Skin of body (tissue), 2 donors: ENCODE results near the gene GMPPA. TPM values are rescaled to one million over a fixed set of nuclear protein-coding genes. Genes with fewer than 3 reads are reported as not detected.

Experiments used
- DNase-seq: peaks from one replicate; lab custom pipeline; 2025; lab: John Stamatoyannopoulos, UW
- total RNA-seq: library from RNA; depleted of rRNA; stranded (reverse); fragments of >200 nt; gene quantifications from one replicate; pipeline ENCODE4 v1.2.3, GENCODE V29; 2014

Gene GMPPA
- total RNA-seq, 1 donor from 2014 or later, result 21.8 TPM

- DNase-seq, result no peak
These were observed 3.2 kb downstream of the GMPPA start for GRCh38 chr2:219501849-219502248.

- no peak for DNase-seq
These were observed 3.9 kb downstream of the GMPPA start for GRCh38 chr2:219502618-219503017.

GRCh38 chr2:219505585-219505984 lies 6.9 kb downstream of the GMPPA start:
- no peak for DNase-seq

GRCh38 chr2:219506153-219506801 lies 7.6 kb downstream of the GMPPA start:
- DNase-seq, result no peak

GRCh38 chr2:219506802-219507526 lies 8.3 kb downstream of the GMPPA start:
- no peak for DNase-seq

GRCh38 chr2:219507581-219508443 lies 9.1 kb downstream of the GMPPA start:
- no peak for DNase-seq

- no peak for DNase-seq
These were observed 9.7 kb downstream of the GMPPA start for GRCh38 chr2:219508444-219508734.

- peak; percentile 48 for DNase-seq
These were observed 10.5 kb downstream of the GMPPA start for GRCh38 chr2:219508971-219509779.

- DNase-seq, result peak; percentile 47
These were observed 11.3 kb downstream of the GMPPA start for GRCh38 chr2:219509780-219510511.

- DNase-seq, result no peak
These were observed 11.9 kb downstream of the GMPPA start for GRCh38 chr2:219510512-219511135.

GRCh38 chr2:219511547-219512325 lies 13.0 kb downstream of the GMPPA start:
- no peak for DNase-seq

- DNase-seq, result no peak
These were observed 14.0 kb downstream of the GMPPA start for GRCh38 chr2:219512524-219513216.

GRCh38 chr2:219513787-219514186 lies 15.1 kb downstream of the GMPPA start:
- no peak for DNase-seq

- peak; percentile 9 for DNase-seq
These were observed 15.6 kb downstream of the GMPPA start, which contains the start of gene ASIC4 for GRCh38 chr2:219514196-219514761. Gene ASIC4 (plus strand): TSS chr2:219514482. CDS start chr2:219514725, 243 bp downstream.

GRCh38 chr2:219514836-219515235 lies 16.1 kb downstream of the GMPPA start:
- no peak for DNase-seq

- DNase-seq, result no peak
These were observed 17.4 kb downstream of the GMPPA start for GRCh38 chr2:219515874-219516629.

- no peak for DNase-seq
These were observed 18.2 kb downstream of the GMPPA start for GRCh38 chr2:219516888-219517287.
